IPS DF 4.7 (cell line): ENCODE data around the gene BDKRB2.

Source experiments
- DNase-seq: peaks from one replicate; pipeline ENCODE4 v3.0.0-alpha.2; 2013; ENCODE audit warnings: low spot score; ENCODE audit errors: extremely low read depth

BDKRB2 gene

GRCh38 chr14:96204151-96205058, at the start of gene BDKRB2:
Gene BDKRB2 (plus strand): TSS chr14:96204839. CDS start chr14:96237108, 32,269 bp downstream.
- no peak for DNase-seq

GRCh38 chr14:96154900-96155299, 49.7 kb upstream of the BDKRB2 start:
- DNase-seq: no peak

- DNase-seq: no peak
These were observed 47.6 kb upstream of the BDKRB2 start for GRCh38 chr14:96156804-96157760.

GRCh38 chr14:96158735-96159134, 45.9 kb upstream of the BDKRB2 start:
- DNase-seq: no peak

GRCh38 chr14:96160076-96160912, 44.3 kb upstream of the BDKRB2 start:
- no peak for DNase-seq

GRCh38 chr14:96160913-96161310, 43.7 kb upstream of the BDKRB2 start:
- DNase-seq: no peak

- DNase-seq: no peak
These were observed 43.0 kb upstream of the BDKRB2 start for GRCh38 chr14:96161636-96162035.

GRCh38 chr14:96162265-96162664, 42.4 kb upstream of the BDKRB2 start:
- no peak for DNase-seq

- DNase-seq: no peak
These were observed 41.9 kb upstream of the BDKRB2 start for GRCh38 chr14:96162741-96163140.

- no peak for DNase-seq
These were observed 39.7 kb upstream of the BDKRB2 start for GRCh38 chr14:96164861-96165490.

GRCh38 chr14:96165493-96166436, 38.9 kb upstream of the BDKRB2 start:
- no peak for DNase-seq

GRCh38 chr14:96166461-96167223, 38.0 kb upstream of the BDKRB2 start:
- DNase-seq: no peak

- no peak for DNase-seq
These were observed 37.2 kb upstream of the BDKRB2 start for GRCh38 chr14:96167224-96168148.

- no peak for DNase-seq
These were observed 36.1 kb upstream of the BDKRB2 start for GRCh38 chr14:96168581-96168980.

- no peak for DNase-seq
These were observed 33.6 kb upstream of the BDKRB2 start for GRCh38 chr14:96170961-96171592.

- no peak for DNase-seq
These were observed 30.8 kb upstream of the BDKRB2 start for GRCh38 chr14:96173636-96174475.
